GM19238 (cell line): Measurements from ENCODE around the gene INPPL1.
"Not testable (repeated sequence)": the region's sequence is repeated elsewhere in the genome, so short reads cannot be mapped to it uniquely, and the experiment has no call there.

Experiments used
- DNase-seq: peaks from one replicate; pipeline ENCODE4 v3.0.0; 2011; ENCODE audit warnings: low spot score; ENCODE audit not compliant: insufficient read length

Gene INPPL1

GRCh38 chr11:72224564-72225410, at the start of gene INPPL1:
TSS of gene INPPL1 (plus strand) at chr11:72224767. CDS start at chr11:72224985, 218 bp downstream.
- no peak for DNase-seq

- no peak for DNase-seq
Observed at GRCh38 chr11:72177656-72178055, 46.9 kb upstream of the INPPL1 start.

GRCh38 chr11:72179049-72179803, 45.3 kb upstream of the INPPL1 start:
- no peak for DNase-seq

- no peak for DNase-seq
Observed at GRCh38 chr11:72179804-72180396, 44.7 kb upstream of the INPPL1 start.

- DNase-seq = not testable (repeated sequence)
Observed at GRCh38 chr11:72180892-72181552, 43.5 kb upstream of the INPPL1 start.

- not testable (repeated sequence) for DNase-seq
Observed at GRCh38 chr11:72181553-72181958, 43.0 kb upstream of the INPPL1 start.

- DNase-seq = no peak
Observed at GRCh38 chr11:72188267-72188666, 36.3 kb upstream of the INPPL1 start.

GRCh38 chr11:72189455-72190250, 34.9 kb upstream of the INPPL1 start:
- DNase-seq = no peak

GRCh38 chr11:72190631-72191071, 33.9 kb upstream of the INPPL1 start:
- DNase-seq = no peak

- no peak for DNase-seq
Observed at GRCh38 chr11:72191961-72192381, 32.6 kb upstream of the INPPL1 start, which contains the start of gene FOLR1. TSS of gene FOLR1 (plus strand) at chr11:72192140. CDS start at chr11:72192174, 34 bp downstream.

GRCh38 chr11:72195518-72196270, 28.9 kb upstream of the INPPL1 start:
- no peak for DNase-seq

- not testable (repeated sequence) for DNase-seq
Observed at GRCh38 chr11:72201445-72201844, 23.1 kb upstream of the INPPL1 start.

- DNase-seq = no peak
Observed at GRCh38 chr11:72202571-72202970, 22.0 kb upstream of the INPPL1 start.

GRCh38 chr11:72203163-72203562, 21.4 kb upstream of the INPPL1 start:
- no peak for DNase-seq

- DNase-seq = no peak
Observed at GRCh38 chr11:72204886-72205285, 19.7 kb upstream of the INPPL1 start.

- not testable (repeated sequence) for DNase-seq
Observed at GRCh38 chr11:72206794-72207193, 17.8 kb upstream of the INPPL1 start.

- DNase-seq = no peak
Observed at GRCh38 chr11:72208281-72208680, 16.3 kb upstream of the INPPL1 start.

GRCh38 chr11:72209101-72209500, 15.5 kb upstream of the INPPL1 start:
- no peak for DNase-seq

- DNase-seq = no peak
Observed at GRCh38 chr11:72216638-72217037, 7.9 kb upstream of the INPPL1 start, which contains the start of gene FOLR2. TSS of gene FOLR2 (plus strand) at chr11:72216794. CDS start at chr11:72218585, 1,791 bp downstream.

- DNase-seq = no peak
Observed at GRCh38 chr11:72217841-72218240, 6.7 kb upstream of the INPPL1 start.
